ENCODE results near the gene UPP1. TPM values are rescaled to one million over a fixed set of nuclear protein-coding genes. Genes with fewer than 3 reads are reported as not detected.

UPP1 gene
- total and polyA plus RNA-seq, 2 of the 13 experiments (the other 11 are each of a cell fraction or from before 2014, with no cell fraction given): 5.7 to 9.8 TPM

GRCh38 chr7:48150086-48150485 is 61.0 kb downstream of the UPP1 start (continued):
- TF ChIP-seq, protein P1, sequence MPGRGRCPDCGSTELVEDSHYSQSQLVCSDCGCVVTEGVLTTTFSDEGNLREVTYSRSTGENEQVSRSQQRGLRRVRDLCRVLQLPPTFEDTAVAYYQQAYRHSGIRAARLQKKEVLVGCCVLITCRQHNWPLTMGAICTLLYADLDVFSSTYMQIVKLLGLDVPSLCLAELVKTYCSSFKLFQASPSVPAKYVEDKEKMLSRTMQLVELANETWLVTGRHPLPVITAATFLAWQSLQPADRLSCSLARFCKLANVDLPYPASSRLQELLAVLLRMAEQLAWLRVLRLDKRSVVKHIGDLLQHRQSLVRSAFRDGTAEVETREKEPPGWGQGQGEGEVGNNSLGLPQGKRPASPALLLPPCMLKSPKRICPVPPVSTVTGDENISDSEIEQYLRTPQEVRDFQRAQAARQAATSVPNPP (CRISPR knock-in tag; IDR thresholded peaks at IDR 0.05): no peak
- no peak for TF ChIP-seq ZFP62 (CRISPR knock-in tag; IDR thresholded peaks at IDR 0.05)
- TF ChIP-seq XBP1 (CRISPR knock-in tag; IDR thresholded peaks at IDR 0.05): no peak
- TF ChIP-seq ZBTB1 (CRISPR knock-in tag; IDR thresholded peaks at IDR 0.05; ENCODE audit: borderline replicate concordance): no peak
- no peak for TF ChIP-seq MAZ (IDR thresholded peaks at IDR 0.05; ENCODE audit: borderline replicate concordance, low read depth, low read length)
- no peak for TF ChIP-seq MAZ (CRISPR knock-in tag; IDR thresholded peaks at IDR 0.05; ENCODE audit: low read depth)

GRCh38 chr7:48154792-48155413 is 65.8 kb downstream of the UPP1 start:
- peak; percentile 73 for DNase-seq (ENCODE audit: low spot score)
- Histone ChIP-seq H2AFZ (ENCODE audit: low read length) (peak overlapping the region; percentile 87), H4K20me1 (ENCODE audit: insufficient read depth, low read length) (no peaks in the 10 kb centered on the region), H3K4me3 (replicated peaks in 1 of 3; ENCODE audit: insufficient read depth in 1 of 3, low read depth in 2 of 3, low read length in 3 of 3) (peak overlapping the region in 2 of 3 experiments; percentile 26 to 44; a peak in 2 of 6 replicates), H3K9ac (ENCODE audit: insufficient read depth, low read depth, low read length) (peak overlapping the region; percentile 14; the same call in 1 of the 2 replicates), H3K36me3 (replicated peaks in 1 of 2; ENCODE audit: control insufficient read depth in 1 of 2, insufficient read depth in 2 of 2, low read length in 2 of 2) (no peaks in the 10 kb centered on the region), H3K9me3 (ENCODE audit: low read length) (no peaks in the 10 kb centered on the region), H3K4me1 (ENCODE audit: insufficient read depth, low read length) (peaks cover 19% of the 10 kb centered on the region), H3K79me2 (ENCODE audit: insufficient read depth, low read length) (no peaks in the 10 kb centered on the region), H3K27me3 (ENCODE audit: control insufficient read depth in 1 of 2, insufficient read depth in 2 of 2, low read length in 2 of 2) (0 out of 5 replicates have a peak, but pooled peaks cover 0 to 8% of the 10 kb centered on the region in 2 experiments), H3K27ac (ENCODE audit: extremely low read length, insufficient read depth, low read length) (no peak overlapping the region), H3K4me2 (ENCODE audit: low read depth, low read length) (peak overlapping the region; percentile 84)
- intact Hi-C loops (cut with micrococcal nuclease; ENCODE audit: unreplicated experiment): loop anchor here (1.0 to 2.0 kb wide), 5 partner anchors 15 to 210 kb away; partner anchors contain the start of gene UPP1
- under 1% methylated on average over 8 of the region's 8 CpGs for WGBS (ENCODE audit: low lambda C conversion rate)
- ATAC-seq: peak; percentile 98
- no TSS peak for BruUV-seq (replicated peaks)
- POLR2A ChIA-PET: interaction anchor here (1.0 to 1.7 kb wide), 4 partner anchors 11 to 66 kb away, joined by 4 to 57 read pairs (median 9); partner anchors contain the start of gene UPP1
- in situ Hi-C loops (cut with HindIII; ENCODE audit: extremely low pct_ligation_motif_present, low pct_unique_long_range_greater_than_20kb): no loop called here
- CTCF ChIA-PET (ENCODE audit: low intra/inter-chr PET ratio, low total read pairs): interaction anchor here (1.5 to 2.6 kb wide), 4 partner anchors 15 to 163 kb away, joined by 5 to 62 read pairs (median 14); no protein-coding TSS in a partner anchor
- peak; percentile 95 for FAIRE-seq
- TF ChIP-seq CREB1 (IDR thresholded peaks at IDR 0.05) (no peak), CREB1 (CRISPR knock-in tag; IDR thresholded peaks at IDR 0.05) (no peak), ZSCAN9 (CRISPR knock-in tag; IDR thresholded peaks at IDR 0.05; ENCODE audit: borderline replicate concordance) (peak; percentile 53; the same call in 1 of the 2 replicates), ZNF646 (CRISPR knock-in tag; IDR thresholded peaks at IDR 0.05) (no peak), GLI4 (CRISPR knock-in tag; IDR thresholded peaks at IDR 0.05; ENCODE audit: borderline replicate concordance) (no peak), GATAD2A (CRISPR knock-in tag; IDR thresholded peaks at IDR 0.05) (peak; percentile 61; the same call in 1 of the 2 replicates), THYN1 (CRISPR knock-in tag; IDR thresholded peaks at IDR 0.05; ENCODE audit: borderline replicate concordance, low read depth) (no peak), ZNF17 (CRISPR knock-in tag; IDR thresholded peaks at IDR 0.05) (no peak), ATF7-NPFF (CRISPR knock-in tag; IDR thresholded peaks at IDR 0.05; ENCODE audit: low read depth) (no peak)

All from HepG2 (cell line).